ENCODE results near the gene SOSTDC1.
"Not testable (repeated sequence)": the region's sequence is repeated elsewhere in the genome, so short reads cannot be mapped to it uniquely, and the experiment has no call there.

The SOSTDC1 gene

DNA sequence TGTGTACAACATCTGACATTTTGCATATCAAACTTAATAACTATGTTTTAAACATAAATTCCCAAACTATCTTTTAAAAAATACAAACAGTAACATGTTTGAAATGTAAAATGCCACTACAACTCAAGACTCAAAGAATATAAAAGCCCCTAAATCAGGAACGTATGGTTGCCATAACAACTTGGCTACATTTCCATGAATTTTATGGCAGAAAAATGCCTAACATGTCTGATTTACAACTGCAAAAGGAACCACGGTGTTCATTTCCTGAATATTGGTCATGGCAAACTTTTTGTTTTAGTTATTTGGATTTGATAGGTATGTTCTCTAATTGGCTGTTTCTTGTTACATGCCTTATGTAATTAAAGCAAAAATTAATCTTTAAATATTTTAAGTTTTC lies 2.0 kb downstream of the SOSTDC1 start:
- Histone ChIP-seq H3K9me3 (ENCODE audit: control insufficient read depth, insufficient read depth, low read length) (no peaks in the 10 kb centered on the region), H3K36me3 (ENCODE audit: control insufficient read depth, insufficient read depth, low read length) (no peaks in the 10 kb centered on the region), H3K4me3 (ENCODE audit: low read length) (no peak overlapping the region), H3K27ac (ENCODE audit: low read length) (no peak overlapping the region), H3K4me1 (ENCODE audit: control insufficient read depth, insufficient read depth, low read length) (0 out of 2 replicates have a peak, but pooled peaks cover 2% of the 10 kb centered on the region), H3K27me3 (ENCODE audit: control insufficient read depth, insufficient read depth, low read length) (no peaks in the 10 kb centered on the region)
- no peak for DNase-seq (ENCODE audit: low read depth, low spot score)
- no CpG with 5 or more reads among the region's 2 CpGs for WGBS (ENCODE audit: insufficient coverage, insufficient read length)

DNA sequence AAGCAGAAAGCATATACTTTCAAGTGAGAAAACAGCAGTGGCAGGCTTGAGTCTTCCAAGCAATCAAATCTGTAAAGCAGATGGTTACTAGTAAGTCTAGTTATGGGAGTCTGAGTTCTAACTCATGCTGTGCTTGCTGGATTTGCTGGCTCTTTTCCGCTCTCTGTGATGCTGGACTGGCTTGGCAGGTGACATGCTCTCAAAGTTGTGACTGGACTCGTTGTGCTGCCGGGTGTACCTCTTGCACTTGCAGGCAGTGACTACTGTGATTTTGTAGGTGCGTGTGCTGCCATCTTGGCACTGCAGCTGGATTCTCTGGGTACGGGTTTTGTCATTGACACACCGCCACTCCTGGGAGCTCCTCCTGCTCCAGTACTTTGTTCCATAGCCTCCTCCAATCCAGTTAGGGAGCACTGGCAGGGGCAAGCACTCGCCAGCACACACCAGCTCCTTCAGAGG lies 3.1 kb downstream of the SOSTDC1 start:
- H3K4me3 ChIP-seq (ENCODE audit: low read length): no peak overlapping the region
- H3K4me1 ChIP-seq (ENCODE audit: control insufficient read depth, insufficient read depth, low read length): 0 out of 2 replicates have a peak, but pooled peaks cover 2% of the 10 kb centered on the region

GRCh38 chr7:16460789-16461493 lies 4.6 kb downstream of the SOSTDC1 start:
- 0 out of 2 replicates have a peak, but pooled peaks cover 2% of the 10 kb centered on the region for H3K4me1 ChIP-seq (ENCODE audit: control insufficient read depth, insufficient read depth, low read length)
- H3K9me3 ChIP-seq (ENCODE audit: control insufficient read depth, insufficient read depth, low read length): no peaks in the 10 kb centered on the region
- H3K27me3 ChIP-seq (ENCODE audit: control insufficient read depth, insufficient read depth, low read length): no peaks in the 10 kb centered on the region
- H3K27ac ChIP-seq (ENCODE audit: low read length): no peak overlapping the region
- no peak overlapping the region for H3K4me3 ChIP-seq (ENCODE audit: low read length)
- DNase-seq (ENCODE audit: low read depth, low spot score): no peak
- no peaks in the 10 kb centered on the region for H3K36me3 ChIP-seq (ENCODE audit: control insufficient read depth, insufficient read depth, low read length)
- WGBS (ENCODE audit: insufficient coverage, insufficient read length): no CpG with 5 or more reads among the region's 2 CpGs

More for the DNA sequence above, 3.1 kb downstream of the SOSTDC1 start:
- DNase-seq (ENCODE audit: low read depth, low spot score): no peak
- H3K27me3 ChIP-seq (ENCODE audit: control insufficient read depth, insufficient read depth, low read length): no peaks in the 10 kb centered on the region
- no CpG with 5 or more reads among the region's 7 CpGs for WGBS (ENCODE audit: insufficient coverage, insufficient read length)
- H3K36me3 ChIP-seq (ENCODE audit: control insufficient read depth, insufficient read depth, low read length): no peaks in the 10 kb centered on the region
- no peaks in the 10 kb centered on the region for H3K9me3 ChIP-seq (ENCODE audit: control insufficient read depth, insufficient read depth, low read length)
- H3K27ac ChIP-seq (ENCODE audit: low read length): no peak overlapping the region

DNA sequence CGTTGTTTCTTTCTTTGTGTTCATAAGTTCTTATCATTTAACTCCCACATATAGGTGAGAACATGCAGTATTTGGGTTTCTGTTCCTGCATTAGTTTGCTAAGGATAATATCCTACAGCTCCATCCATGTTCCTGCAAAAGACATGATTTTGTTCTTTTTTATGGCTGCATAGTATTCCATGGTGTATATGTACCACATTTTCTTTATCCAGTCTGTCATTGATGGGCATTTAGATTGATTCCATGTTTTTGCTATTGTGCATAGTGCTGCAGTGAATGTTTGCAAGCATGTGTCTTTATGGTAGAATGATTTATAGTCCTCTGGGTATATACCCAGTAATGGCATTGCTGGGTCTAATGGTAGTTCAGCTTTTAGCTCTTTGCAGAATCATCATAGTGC lies 9.2 kb downstream of the SOSTDC1 start:
- not testable (repeated sequence) for H3K27me3 ChIP-seq (ENCODE audit: control insufficient read depth, insufficient read depth, low read length); H3K9me3 ChIP-seq (ENCODE audit: control insufficient read depth, insufficient read depth, low read length); H3K4me1 ChIP-seq (ENCODE audit: control insufficient read depth, insufficient read depth, low read length); H3K4me3 ChIP-seq (ENCODE audit: low read length); H3K27ac ChIP-seq (ENCODE audit: low read length); H3K36me3 ChIP-seq (ENCODE audit: control insufficient read depth, insufficient read depth, low read length); DNase-seq (ENCODE audit: low read depth, low spot score)
- no CpG with 5 or more reads among the region's 1 CpG for WGBS (ENCODE audit: insufficient coverage, insufficient read length)

GRCh38 chr7:16455591-16455990 lies 9.9 kb downstream of the SOSTDC1 start:
- DNase-seq (ENCODE audit: low read depth, low spot score): no peak
- no peaks in the 10 kb centered on the region for H3K27me3 ChIP-seq (ENCODE audit: control insufficient read depth, insufficient read depth, low read length)
- no CpG with 5 or more reads among the region's 1 CpG for WGBS (ENCODE audit: insufficient coverage, insufficient read length)
- no peaks in the 10 kb centered on the region for H3K36me3 ChIP-seq (ENCODE audit: control insufficient read depth, insufficient read depth, low read length)
- H3K4me1 ChIP-seq (ENCODE audit: control insufficient read depth, insufficient read depth, low read length): no peaks in the 10 kb centered on the region
- H3K27ac ChIP-seq (ENCODE audit: low read length): no peak overlapping the region
- H3K9me3 ChIP-seq (ENCODE audit: control insufficient read depth, insufficient read depth, low read length): no peaks in the 10 kb centered on the region
- H3K4me3 ChIP-seq (ENCODE audit: low read length): no peak overlapping the region

- DNase-seq (ENCODE audit: low read depth, low spot score): no peak
- Histone ChIP-seq H3K4me3 (ENCODE audit: low read length) (no peak overlapping the region), H3K36me3 (ENCODE audit: control insufficient read depth, insufficient read depth, low read length) (no peaks in the 10 kb centered on the region), H3K4me1 (ENCODE audit: control insufficient read depth, insufficient read depth, low read length) (no peaks in the 10 kb centered on the region), H3K27me3 (ENCODE audit: control insufficient read depth, insufficient read depth, low read length) (no peaks in the 10 kb centered on the region), H3K27ac (ENCODE audit: low read length) (no peak overlapping the region), H3K9me3 (ENCODE audit: control insufficient read depth, insufficient read depth, low read length) (no peaks in the 10 kb centered on the region)
- no CpG with 5 or more reads among the region's 6 CpGs for WGBS (ENCODE audit: insufficient coverage, insufficient read length)
These were observed 15.2 kb downstream of the SOSTDC1 start for GRCh38 chr7:16450366-16450765.

DNA sequence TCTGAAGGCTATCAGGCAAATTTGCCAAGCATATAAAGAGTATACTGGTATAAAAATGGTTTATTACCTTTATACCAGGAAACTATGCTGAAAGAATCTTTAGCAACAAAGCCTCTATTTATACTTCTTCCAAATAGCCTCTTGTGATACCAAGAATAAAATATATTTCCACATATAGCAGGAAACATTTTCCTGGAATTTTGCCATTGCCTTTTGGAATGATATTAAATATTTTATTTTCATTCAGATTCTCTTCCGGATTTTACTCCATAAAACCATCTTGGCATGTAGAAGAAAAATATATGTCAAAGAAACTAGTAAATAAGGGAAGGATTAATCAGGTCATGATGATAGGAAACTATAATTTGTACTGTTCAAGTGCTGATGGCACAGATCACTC lies 17.7 kb downstream of the SOSTDC1 start:
- no peak overlapping the region for H3K27ac ChIP-seq (ENCODE audit: low read length)

DNA sequence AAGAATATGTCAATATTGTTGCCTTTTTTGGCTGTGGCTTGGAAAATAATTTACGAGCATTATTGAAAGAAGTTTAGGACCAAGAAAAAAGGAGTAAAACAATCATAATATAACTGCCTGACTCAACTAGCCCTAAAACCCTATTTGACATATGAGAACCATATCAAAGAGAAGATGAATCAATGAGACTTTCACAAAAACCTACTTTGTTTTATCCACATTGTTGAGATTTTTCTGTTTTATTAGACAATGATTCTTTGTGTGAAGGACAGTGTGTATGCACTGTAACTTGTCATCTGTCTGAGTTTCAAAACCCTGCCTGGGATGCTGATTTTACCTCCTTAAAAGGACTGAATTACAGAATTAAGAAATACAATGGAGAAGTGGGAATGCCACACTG lies 19.0 kb downstream of the SOSTDC1 start:
- Histone ChIP-seq H3K27me3 (ENCODE audit: control insufficient read depth, insufficient read depth, low read length) (no peaks in the 10 kb centered on the region), H3K4me3 (ENCODE audit: low read length) (no peak overlapping the region), H3K9me3 (ENCODE audit: control insufficient read depth, insufficient read depth, low read length) (no peaks in the 10 kb centered on the region), H3K27ac (ENCODE audit: low read length) (no peak overlapping the region), H3K36me3 (ENCODE audit: control insufficient read depth, insufficient read depth, low read length) (no peaks in the 10 kb centered on the region), H3K4me1 (ENCODE audit: control insufficient read depth, insufficient read depth, low read length) (no peaks in the 10 kb centered on the region)
- no CpG with 5 or more reads among the region's 1 CpG for WGBS (ENCODE audit: insufficient coverage, insufficient read length)
- DNase-seq (ENCODE audit: low read depth, low spot score): no peak

More for the DNA sequence above, 17.7 kb downstream of the SOSTDC1 start:
- Histone ChIP-seq H3K27me3 (ENCODE audit: control insufficient read depth, insufficient read depth, low read length) (no peaks in the 10 kb centered on the region), H3K36me3 (ENCODE audit: control insufficient read depth, insufficient read depth, low read length) (no peaks in the 10 kb centered on the region), H3K4me1 (ENCODE audit: control insufficient read depth, insufficient read depth, low read length) (no peaks in the 10 kb centered on the region), H3K4me3 (ENCODE audit: low read length) (no peak overlapping the region), H3K9me3 (ENCODE audit: control insufficient read depth, insufficient read depth, low read length) (no peaks in the 10 kb centered on the region)
- no CpG with 5 or more reads among the region's 1 CpG for WGBS (ENCODE audit: insufficient coverage, insufficient read length)
- DNase-seq (ENCODE audit: low read depth, low spot score): no peak

GRCh38 chr7:16443871-16444270 lies 21.7 kb downstream of the SOSTDC1 start:
- WGBS (ENCODE audit: insufficient coverage, insufficient read length): no CpG with 5 or more reads among the region's 2 CpGs
- not testable (repeated sequence) for H3K27ac ChIP-seq (ENCODE audit: low read length); H3K9me3 ChIP-seq (ENCODE audit: control insufficient read depth, insufficient read depth, low read length); H3K27me3 ChIP-seq (ENCODE audit: control insufficient read depth, insufficient read depth, low read length); H3K36me3 ChIP-seq (ENCODE audit: control insufficient read depth, insufficient read depth, low read length); DNase-seq (ENCODE audit: low read depth, low spot score); H3K4me1 ChIP-seq (ENCODE audit: control insufficient read depth, insufficient read depth, low read length); H3K4me3 ChIP-seq (ENCODE audit: low read length)

GRCh38 chr7:16438988-16439387 lies 26.6 kb downstream of the SOSTDC1 start:
- no peak for DNase-seq (ENCODE audit: low read depth, low spot score)

DNA sequence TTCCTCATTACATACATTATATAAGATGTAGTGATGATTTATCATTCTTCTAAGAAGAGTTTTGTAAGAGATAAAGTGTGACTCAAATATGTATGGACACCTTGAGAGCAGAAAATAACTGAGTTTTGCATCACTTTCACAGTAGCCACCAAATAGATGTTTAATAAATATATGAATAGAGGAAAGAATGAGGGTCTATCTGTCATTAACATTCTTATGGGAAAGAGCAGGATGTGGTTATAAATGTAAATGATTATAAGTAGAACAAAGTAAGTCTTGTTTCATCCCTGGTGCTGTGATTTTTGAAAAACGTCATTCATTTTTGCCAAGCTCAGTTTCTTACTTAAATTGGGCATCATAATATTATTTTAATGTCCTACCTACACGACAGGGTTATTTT lies 29.2 kb downstream of the SOSTDC1 start:
- no peak for DNase-seq (ENCODE audit: low read depth, low spot score)
- no peak overlapping the region for H3K4me3 ChIP-seq (ENCODE audit: low read length)
- H3K4me1 ChIP-seq (ENCODE audit: control insufficient read depth, insufficient read depth, low read length): no peaks in the 10 kb centered on the region
- H3K27ac ChIP-seq (ENCODE audit: low read length): no peak overlapping the region
- H3K27me3 ChIP-seq (ENCODE audit: control insufficient read depth, insufficient read depth, low read length): no peaks in the 10 kb centered on the region
- H3K36me3 ChIP-seq (ENCODE audit: control insufficient read depth, insufficient read depth, low read length): no peaks in the 10 kb centered on the region
- H3K9me3 ChIP-seq (ENCODE audit: control insufficient read depth, insufficient read depth, low read length): no peaks in the 10 kb centered on the region
- no CpG with 5 or more reads among the region's 2 CpGs for WGBS (ENCODE audit: insufficient coverage, insufficient read length)

More at GRCh38 chr7:16438988-16439387, 26.6 kb downstream of the SOSTDC1 start:
- no peaks in the 10 kb centered on the region for H3K27me3 ChIP-seq (ENCODE audit: control insufficient read depth, insufficient read depth, low read length)
- no peaks in the 10 kb centered on the region for H3K36me3 ChIP-seq (ENCODE audit: control insufficient read depth, insufficient read depth, low read length)
- no peaks in the 10 kb centered on the region for H3K9me3 ChIP-seq (ENCODE audit: control insufficient read depth, insufficient read depth, low read length)
- no peak overlapping the region for H3K27ac ChIP-seq (ENCODE audit: low read length)
- H3K4me3 ChIP-seq (ENCODE audit: low read length): no peak overlapping the region
- no peaks in the 10 kb centered on the region for H3K4me1 ChIP-seq (ENCODE audit: control insufficient read depth, insufficient read depth, low read length)
